Measurements from ENCODE around the gene RNF212B. TPM values are rescaled to one million over a fixed set of nuclear protein-coding genes. Genes with fewer than 3 reads are reported as not detected.

The RNF212B gene
- total and polyA plus RNA-seq, 7 donors: not detected

DNA sequence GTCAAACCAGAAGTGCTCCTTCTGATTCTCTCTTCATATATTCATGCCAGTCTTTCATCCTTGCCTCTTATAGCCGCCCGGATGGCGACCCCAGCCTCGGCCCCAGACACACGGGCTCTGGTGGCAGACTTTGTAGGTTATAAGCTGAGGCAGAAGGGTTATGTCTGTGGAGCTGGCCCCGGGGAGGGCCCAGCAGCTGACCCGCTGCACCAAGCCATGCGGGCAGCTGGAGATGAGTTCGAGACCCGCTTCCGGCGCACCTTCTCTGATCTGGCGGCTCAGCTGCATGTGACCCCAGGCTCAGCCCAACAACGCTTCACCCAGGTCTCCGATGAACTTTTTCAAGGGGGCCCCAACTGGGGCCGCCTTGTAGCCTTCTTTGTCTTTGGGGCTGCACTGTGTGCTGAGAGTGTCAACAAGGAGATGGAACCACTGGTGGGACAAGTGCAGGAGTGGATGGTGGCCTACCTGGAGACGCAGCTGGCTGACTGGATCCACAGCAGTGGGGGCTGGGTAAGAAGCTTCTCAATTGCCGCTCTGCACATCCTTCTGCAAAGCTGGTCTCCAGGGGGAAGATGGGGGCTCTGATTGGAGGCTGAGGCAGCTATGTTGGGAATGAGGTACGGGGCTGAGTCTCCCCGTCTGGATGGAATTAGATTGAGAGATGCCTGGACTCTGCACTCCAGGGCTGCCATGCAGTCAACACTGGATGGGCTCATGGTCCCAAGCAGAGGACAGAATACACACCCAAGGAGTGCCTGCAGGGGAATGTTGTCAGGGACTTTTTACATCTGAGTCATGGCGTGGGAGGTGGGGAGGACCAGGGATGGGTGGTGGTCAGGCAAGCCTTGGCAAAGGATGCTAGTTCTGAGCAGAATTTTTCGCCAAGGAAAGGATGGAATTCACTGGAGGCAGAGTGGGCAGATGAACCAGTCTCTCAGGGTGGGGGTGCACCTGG, 70.2 kb downstream of the RNF212B start:
- Histone ChIP-seq H3K27ac (peak overlapping the region; percentile 87), H3K27me3 (ENCODE audit: insufficient read depth in 3 of 3, low read length in 2 of 3) (no peaks in the 10 kb centered on the region), H3K4me1 (peaks cover 21% of the 10 kb centered on the region), H3K4me3 (peak overlapping the region; percentile 88), H3K36me3 (ENCODE audit: insufficient read depth in 1 of 2, low read depth in 1 of 2) (peaks cover 0 to 45% of the 10 kb centered on the region in 2 donors), H3K9me3 (no peaks in the 10 kb centered on the region)
- intact Hi-C loops (cut with DNase I): no loop called here
- WGBS, 3 donors: 84 to 88% (median 85%) methylated on average over 22 of the region's 22 CpGs
- ATAC-seq: no peak
- TF ChIP-seq, protein P1, sequence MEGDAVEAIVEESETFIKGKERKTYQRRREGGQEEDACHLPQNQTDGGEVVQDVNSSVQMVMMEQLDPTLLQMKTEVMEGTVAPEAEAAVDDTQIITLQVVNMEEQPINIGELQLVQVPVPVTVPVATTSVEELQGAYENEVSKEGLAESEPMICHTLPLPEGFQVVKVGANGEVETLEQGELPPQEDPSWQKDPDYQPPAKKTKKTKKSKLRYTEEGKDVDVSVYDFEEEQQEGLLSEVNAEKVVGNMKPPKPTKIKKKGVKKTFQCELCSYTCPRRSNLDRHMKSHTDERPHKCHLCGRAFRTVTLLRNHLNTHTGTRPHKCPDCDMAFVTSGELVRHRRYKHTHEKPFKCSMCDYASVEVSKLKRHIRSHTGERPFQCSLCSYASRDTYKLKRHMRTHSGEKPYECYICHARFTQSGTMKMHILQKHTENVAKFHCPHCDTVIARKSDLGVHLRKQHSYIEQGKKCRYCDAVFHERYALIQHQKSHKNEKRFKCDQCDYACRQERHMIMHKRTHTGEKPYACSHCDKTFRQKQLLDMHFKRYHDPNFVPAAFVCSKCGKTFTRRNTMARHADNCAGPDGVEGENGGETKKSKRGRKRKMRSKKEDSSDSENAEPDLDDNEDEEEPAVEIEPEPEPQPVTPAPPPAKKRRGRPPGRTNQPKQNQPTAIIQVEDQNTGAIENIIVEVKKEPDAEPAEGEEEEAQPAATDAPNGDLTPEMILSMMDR (IDR thresholded peaks at IDR 0.05): no peak
- DNase-seq: no peak

DNA sequence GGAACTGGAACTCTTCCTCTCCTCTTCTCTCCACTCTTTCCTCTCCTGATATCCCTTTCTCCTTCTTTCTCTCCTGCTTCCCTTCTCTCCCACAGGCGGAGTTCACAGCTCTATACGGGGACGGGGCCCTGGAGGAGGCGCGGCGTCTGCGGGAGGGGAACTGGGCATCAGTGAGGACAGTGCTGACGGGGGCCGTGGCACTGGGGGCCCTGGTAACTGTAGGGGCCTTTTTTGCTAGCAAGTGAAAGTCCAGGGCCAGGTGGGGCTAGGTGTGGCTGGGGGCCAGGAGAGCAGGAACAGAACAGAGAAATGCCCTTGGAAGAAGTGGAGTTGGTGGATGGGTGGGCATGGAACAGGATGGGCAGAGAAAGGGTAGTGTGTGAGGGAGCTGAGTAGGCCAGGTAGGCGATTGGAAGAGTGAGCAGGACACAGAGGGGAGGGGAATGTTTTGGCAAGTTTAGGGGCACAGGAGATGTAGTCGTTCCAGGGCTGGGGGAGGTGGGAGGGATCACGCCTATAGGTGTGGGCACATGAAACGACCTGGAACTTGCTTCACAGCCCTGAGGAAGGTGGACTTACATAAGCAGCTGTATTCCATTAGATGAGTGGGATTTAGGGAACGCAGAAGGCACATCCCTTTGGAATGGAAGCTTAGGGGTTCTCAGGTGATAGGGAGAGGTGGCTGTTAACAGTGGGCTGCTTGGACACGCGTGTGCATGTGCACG, 71.1 kb downstream of the RNF212B start:
- Histone ChIP-seq H3K36me3 (ENCODE audit: insufficient read depth in 1 of 2, low read depth in 1 of 2) (peaks cover 0 to 45% of the 10 kb centered on the region in 2 donors), H3K4me1 (peaks cover 21% of the 10 kb centered on the region), H3K9me3 (no peaks in the 10 kb centered on the region), H3K27me3 (ENCODE audit: insufficient read depth in 3 of 3, low read length in 2 of 3) (no peaks in the 10 kb centered on the region), H3K4me3 (no peak overlapping the region), H3K27ac (no peak overlapping the region)
- ATAC-seq: no peak
- 84 to 90% (median 85%) methylated on average over 17 of the region's 17 CpGs for WGBS, 3 donors
- intact Hi-C loops (cut with DNase I): no loop called here
- TF ChIP-seq, protein P1 (IDR thresholded peaks at IDR 0.05): no peak
- DNase-seq: no peak

DNA sequence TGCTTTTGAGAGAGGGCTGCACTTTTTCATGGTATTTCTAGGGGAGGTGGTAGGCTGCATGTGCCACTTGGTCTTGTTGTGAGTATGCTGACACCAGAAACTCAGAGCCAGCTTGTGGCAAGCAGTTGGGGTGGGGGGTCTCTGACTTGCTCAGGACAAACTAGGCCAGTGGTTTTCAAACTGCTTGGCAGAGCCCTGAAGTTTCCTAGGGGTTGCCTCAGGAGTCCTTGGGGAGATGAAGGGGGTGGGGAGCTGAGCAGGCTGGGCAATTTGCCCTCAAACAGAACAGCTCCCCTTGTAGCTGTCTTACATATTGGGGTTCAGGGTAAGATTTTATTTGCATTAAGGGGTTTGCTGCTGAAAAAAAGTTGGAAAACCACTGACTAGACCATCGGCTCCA, 72.8 kb downstream of the RNF212B start:
- ATAC-seq (no peak), DNase-seq (no peak)
- 87 to 94% (median 88%) methylated on average over 1 of the region's 1 CpG for WGBS, 3 donors
- Histone ChIP-seq H3K4me1 (peaks cover 21% of the 10 kb centered on the region), H3K4me3 (no peak overlapping the region), H3K36me3 (ENCODE audit: insufficient read depth in 1 of 2, low read depth in 1 of 2) (peaks cover 0 to 45% of the 10 kb centered on the region in 2 donors), H3K9me3 (no peaks in the 10 kb centered on the region), H3K27me3 (ENCODE audit: insufficient read depth in 3 of 3, low read length in 2 of 3) (no peaks in the 10 kb centered on the region), H3K27ac (no peak overlapping the region)
- TF ChIP-seq, protein P1 (IDR thresholded peaks at IDR 0.05): no peak
- intact Hi-C loops (cut with DNase I): no loop called here

DNA sequence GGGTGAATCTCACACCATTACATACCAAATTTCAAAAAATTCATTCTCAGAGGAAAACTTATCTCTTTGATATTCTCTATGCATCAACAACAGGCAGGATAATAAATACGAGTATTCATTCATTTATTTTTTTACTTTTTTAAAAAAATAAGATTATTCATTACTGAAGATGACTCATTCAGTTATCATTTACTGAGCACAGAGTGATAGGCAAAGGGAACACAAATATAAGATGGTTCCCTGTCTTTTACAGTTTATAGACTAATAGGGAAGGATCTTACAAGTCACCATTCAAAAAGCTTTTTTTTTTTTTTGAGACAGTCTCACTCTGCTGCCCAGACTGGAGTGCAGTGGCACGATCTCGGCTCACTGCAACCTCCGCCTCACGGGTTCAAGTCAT, 78.6 kb downstream of the RNF212B start:
- intact Hi-C loops (cut with DNase I): no loop called here
- Histone ChIP-seq H3K4me1 (no peaks in the 10 kb centered on the region), H3K27ac (no peak overlapping the region), H3K27me3 (ENCODE audit: insufficient read depth in 3 of 3, low read length in 2 of 3) (no peaks in the 10 kb centered on the region), H3K9me3 (no peaks in the 10 kb centered on the region), H3K4me3 (no peak overlapping the region), H3K36me3 (ENCODE audit: insufficient read depth in 1 of 2, low read depth in 1 of 2) (peaks cover 0 to 6% of the 10 kb centered on the region in 2 donors)
- 84 to 97% (median 87%) methylated on average over 5 of the region's 5 CpGs for WGBS, 3 donors
- DNase-seq (no peak), ATAC-seq (no peak)
- TF ChIP-seq, protein P1 (IDR thresholded peaks at IDR 0.05): no peak

All from psoas muscle (tissue), 8 donors.